PC-3 (cell line): ENCODE data around the gene SENP3.

Experiments
- EZH2 ChIP-seq: fragments of 300-600 bp; sonication (generic); IDR thresholded peaks from one replicate; pipeline ENCODE4 v1.6.1; 2017; ENCODE audit warnings: antibody characterized with exemption, mild to moderate bottlenecking, low read length; ENCODE audit not compliant: unreplicated experiment
- EZH2phosphoT487 ChIP-seq: fragments of 300-600 bp; sonication (generic); IDR thresholded peaks from 2 replicates; pipeline ENCODE4 v1.6.1; 2018; ENCODE audit warnings: mild to moderate bottlenecking, antibody characterized with exemption, low read length, borderline replicate concordance

GRCh38 chr17:7538891-7539545, 22.7 kb upstream of the SENP3 start:
- TF ChIP-seq EZH2: no peak
- no peak for TF ChIP-seq EZH2phosphoT487
